GM12865 (cell line): ENCODE measurements around the gene CLIC1.
A peak's percentile ranks its signal among the peaks of the same experiment; 100 is the strongest.

Experiments used
- DNase-seq: peaks from one replicate; pipeline ENCODE4 v3.0.0; 2010; ENCODE audit warnings: low read depth
- H3K4me3 ChIP-seq: 2 replicates; pipeline ENCODE4 v1.5.1; 2011; ENCODE audit warnings: mild to moderate bottlenecking, low read depth, low read length, control low read depth
- TF ChIP-seq, protein P1 (sequence below): IDR thresholded peaks from 2 replicates; pipeline ENCODE4 v1.5.1; 2011; ENCODE audit warnings: low read length, control low read depth, low read depth, inconsistent platforms; ENCODE audit not compliant: insufficient read depth; ENCODE audit errors: missing control alignments

The CLIC1 gene

DNA sequence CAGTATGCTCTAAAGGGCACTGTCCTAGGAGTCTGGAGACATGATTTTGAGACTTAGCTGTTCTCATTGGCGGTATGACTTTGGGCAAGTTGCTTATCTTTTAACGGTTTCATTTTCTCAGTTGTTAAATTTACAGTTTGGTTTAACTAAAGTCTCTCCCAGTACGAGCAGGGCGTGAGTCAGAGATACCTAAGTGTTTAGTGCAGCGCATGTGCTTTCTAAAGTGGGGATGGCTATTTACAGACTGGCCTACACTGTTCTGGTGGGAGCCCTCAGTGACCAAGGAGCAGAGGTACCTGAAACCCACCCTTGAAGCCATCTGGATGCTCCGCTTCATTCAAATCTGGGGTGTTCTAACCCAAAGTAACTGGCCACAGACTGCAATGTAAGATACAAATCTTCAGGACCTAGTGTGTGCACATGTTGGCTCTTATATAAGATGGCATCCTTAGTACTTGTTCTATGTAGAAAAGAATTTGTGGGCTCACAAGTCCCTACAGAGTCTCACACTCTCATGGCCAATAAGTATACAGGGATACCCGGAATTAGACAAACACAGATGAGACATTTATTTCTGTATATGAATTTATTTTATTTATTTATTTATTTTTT, 14.2 kb upstream of the CLIC1 start:
- TF ChIP-seq, protein P1, sequence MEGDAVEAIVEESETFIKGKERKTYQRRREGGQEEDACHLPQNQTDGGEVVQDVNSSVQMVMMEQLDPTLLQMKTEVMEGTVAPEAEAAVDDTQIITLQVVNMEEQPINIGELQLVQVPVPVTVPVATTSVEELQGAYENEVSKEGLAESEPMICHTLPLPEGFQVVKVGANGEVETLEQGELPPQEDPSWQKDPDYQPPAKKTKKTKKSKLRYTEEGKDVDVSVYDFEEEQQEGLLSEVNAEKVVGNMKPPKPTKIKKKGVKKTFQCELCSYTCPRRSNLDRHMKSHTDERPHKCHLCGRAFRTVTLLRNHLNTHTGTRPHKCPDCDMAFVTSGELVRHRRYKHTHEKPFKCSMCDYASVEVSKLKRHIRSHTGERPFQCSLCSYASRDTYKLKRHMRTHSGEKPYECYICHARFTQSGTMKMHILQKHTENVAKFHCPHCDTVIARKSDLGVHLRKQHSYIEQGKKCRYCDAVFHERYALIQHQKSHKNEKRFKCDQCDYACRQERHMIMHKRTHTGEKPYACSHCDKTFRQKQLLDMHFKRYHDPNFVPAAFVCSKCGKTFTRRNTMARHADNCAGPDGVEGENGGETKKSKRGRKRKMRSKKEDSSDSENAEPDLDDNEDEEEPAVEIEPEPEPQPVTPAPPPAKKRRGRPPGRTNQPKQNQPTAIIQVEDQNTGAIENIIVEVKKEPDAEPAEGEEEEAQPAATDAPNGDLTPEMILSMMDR, result no peak
- no peak overlapping the region for H3K4me3 ChIP-seq
- DNase-seq, result no peak

DNA sequence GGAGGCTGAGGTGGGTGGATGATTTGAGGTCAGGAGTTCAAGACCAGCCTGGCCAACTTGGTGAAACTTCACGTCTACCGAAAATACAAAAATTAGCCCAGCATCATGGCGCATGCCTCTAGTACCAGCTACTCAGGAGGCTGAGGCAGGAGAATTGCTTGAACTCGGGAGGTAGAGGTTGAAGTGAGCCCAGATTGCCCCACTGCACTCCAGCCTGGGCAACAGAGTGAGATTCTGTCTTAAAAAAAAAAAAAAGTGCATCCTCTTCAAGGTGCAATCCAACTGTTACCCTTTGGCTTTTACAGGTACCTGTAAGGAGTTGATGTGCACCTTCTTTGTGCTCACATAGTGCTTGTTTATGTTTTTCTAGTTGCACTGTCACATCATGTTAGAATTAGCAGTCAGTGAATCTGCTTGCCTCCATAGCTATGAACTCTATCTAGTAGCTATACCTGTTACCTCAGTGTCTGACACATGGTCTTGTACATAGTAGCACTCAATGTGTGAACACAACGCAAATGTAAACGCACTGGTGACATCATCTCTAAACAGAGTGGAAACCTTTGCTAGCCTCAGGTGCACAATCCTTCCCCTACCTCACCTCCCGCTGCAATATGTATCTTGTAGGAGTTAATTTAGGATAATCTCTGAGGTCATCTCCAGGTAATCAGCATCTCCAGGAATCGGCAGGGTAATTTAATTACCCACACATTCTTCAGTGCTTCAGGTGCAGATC, 13.1 kb upstream of the CLIC1 start:
- no peak for DNase-seq
- TF ChIP-seq, protein P1, result no peak
- H3K4me3 ChIP-seq, result no peak overlapping the region

DNA sequence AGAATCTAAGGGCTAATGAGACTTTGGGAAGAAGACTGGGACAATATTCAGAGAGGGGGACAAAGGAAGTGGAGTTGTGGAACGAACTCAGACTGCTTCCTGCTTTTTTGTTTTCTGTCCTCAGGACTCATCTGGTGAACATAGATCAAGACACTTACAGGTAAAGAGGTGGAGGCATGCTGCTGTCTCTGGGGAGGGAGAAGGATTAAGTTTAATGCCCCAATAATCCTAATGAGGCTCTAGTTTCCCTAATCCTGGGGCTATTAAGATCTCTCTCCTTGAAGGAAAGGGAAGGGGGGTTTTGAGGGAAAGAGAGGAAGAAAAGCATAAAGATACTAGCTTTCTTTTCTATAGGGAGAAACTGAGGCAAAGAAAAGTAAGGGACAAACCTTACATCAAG, 8.1 kb upstream of the CLIC1 start:
- TF ChIP-seq, protein P1, result no peak
- DNase-seq, result no peak
- H3K4me3 ChIP-seq, result no peak overlapping the region

DNA sequence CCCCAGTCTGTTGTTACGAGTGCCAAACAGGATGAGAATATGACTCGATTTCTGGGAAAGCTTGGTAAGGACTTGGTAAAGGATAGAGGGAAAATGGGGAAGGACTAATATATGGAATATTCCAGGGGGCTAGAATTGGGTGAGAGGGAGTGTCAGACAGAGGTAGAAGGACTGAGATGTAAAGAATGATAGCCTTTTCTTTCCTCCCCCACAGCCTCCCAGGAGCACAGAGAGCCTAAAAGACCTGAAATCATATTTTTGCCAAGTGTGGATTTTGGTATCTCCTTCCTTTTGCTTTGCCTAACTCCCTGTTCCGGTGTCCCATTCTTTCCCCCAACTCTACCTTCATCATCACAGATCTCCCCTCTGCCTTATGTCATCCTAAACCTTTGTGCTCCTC, 6.6 kb upstream of the CLIC1 start:
- H3K4me3 ChIP-seq, result no peak overlapping the region
- TF ChIP-seq, protein P1, result no peak
- no peak for DNase-seq

DNA sequence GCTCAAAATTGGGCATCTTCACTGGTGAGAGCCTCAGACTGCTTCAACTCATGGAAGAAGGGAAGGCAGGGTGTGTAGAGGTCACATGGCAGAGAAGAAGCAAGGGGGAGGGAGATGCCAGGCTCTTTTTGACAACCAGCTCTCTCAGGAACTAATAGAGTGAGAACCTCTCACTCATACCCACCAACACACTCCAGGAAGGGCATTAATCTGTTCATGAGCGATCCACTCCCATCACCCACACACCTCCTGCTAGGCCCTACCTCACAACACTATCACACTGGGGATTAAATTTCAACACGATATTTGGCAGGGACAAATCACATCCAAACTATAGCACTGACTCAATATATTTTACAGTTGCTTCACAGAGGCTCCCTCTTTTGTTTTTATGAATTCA, 5.5 kb upstream of the CLIC1 start:
- TF ChIP-seq, protein P1, result no peak
- no peak overlapping the region for H3K4me3 ChIP-seq
- no peak for DNase-seq

GRCh38 chr6:31740397-31741223, 4.3 kb upstream of the CLIC1 start:
- TF ChIP-seq, protein P1, result no peak
- H3K4me3 ChIP-seq, result peak overlapping the region; percentile 90
- peak; percentile 62 for DNase-seq
